Central memory CD4-positive, alpha-beta T cell (primary cell): ENCODE results near the gene TMBIM6.
"Not testable (repeated sequence)": the region's sequence is repeated elsewhere in the genome, so short reads cannot be mapped to it uniquely, and the experiment has no call there.

Source experiments
- DNase-seq: peaks from one replicate; pipeline ENCODE4 v3.0.0; 2022

TMBIM6 gene

GRCh38 chr12:49777341-49777740 is 36.0 kb downstream of the TMBIM6 start:
- DNase-seq: no peak

- peak; percentile 63 for DNase-seq
Measured at GRCh38 chr12:49777800-49778748, 36.7 kb downstream of the TMBIM6 start.

- no peak for DNase-seq
Measured at GRCh38 chr12:49779581-49779980, 38.2 kb downstream of the TMBIM6 start.

- not testable (repeated sequence) for DNase-seq
Measured at GRCh38 chr12:49780914-49781313, 39.6 kb downstream of the TMBIM6 start.

GRCh38 chr12:49783917-49784676 is 42.7 kb downstream of the TMBIM6 start:
- DNase-seq: no peak

- no peak for DNase-seq
Measured at GRCh38 chr12:49784756-49785409, 43.5 kb downstream of the TMBIM6 start.

- DNase-seq: no peak
Measured at GRCh38 chr12:49787672-49788071, 46.3 kb downstream of the TMBIM6 start.

- DNase-seq: no peak
Measured at GRCh38 chr12:49789992-49790391, 48.6 kb downstream of the TMBIM6 start.

GRCh38 chr12:49790741-49791555 is 49.6 kb downstream of the TMBIM6 start:
- DNase-seq: no peak

GRCh38 chr12:49791700-49792099 is 50.3 kb downstream of the TMBIM6 start:
- no peak for DNase-seq

- no peak for DNase-seq
Measured at GRCh38 chr12:49792181-49792970, 51.0 kb downstream of the TMBIM6 start.

GRCh38 chr12:49792976-49793580 is 51.7 kb downstream of the TMBIM6 start:
- DNase-seq: no peak

- no peak for DNase-seq
Measured at GRCh38 chr12:49793620-49794019, 52.3 kb downstream of the TMBIM6 start.

GRCh38 chr12:49794021-49794420 is 52.7 kb downstream of the TMBIM6 start:
- no peak for DNase-seq

- no peak for DNase-seq
Measured at GRCh38 chr12:49794811-49795653, 53.7 kb downstream of the TMBIM6 start.

GRCh38 chr12:49795654-49796105 is 54.3 kb downstream of the TMBIM6 start:
- DNase-seq: no peak

- no peak for DNase-seq
Measured at GRCh38 chr12:49796155-49796554, 54.8 kb downstream of the TMBIM6 start.

GRCh38 chr12:49796606-49797448 is 55.5 kb downstream of the TMBIM6 start:
- no peak for DNase-seq

GRCh38 chr12:49797449-49797776 is 56.1 kb downstream of the TMBIM6 start:
- no peak for DNase-seq
